Mesendoderm (in vitro differentiated cells): ENCODE data around the gene PADI1.

Experiments
- DNase-seq: peaks from one replicate; pipeline ENCODE4 v3.0.0; 2013
- H2AK5ac ChIP-seq: 2 replicates; pipeline ENCODE4 v1.6.1; 2013; ENCODE audit warnings: low read length, inconsistent platforms
- H2BK120ac ChIP-seq: 2 replicates; pipeline ENCODE4 v1.6.1; 2013; ENCODE audit warnings: low read depth, mild to moderate bottlenecking, low read length, moderate library complexity, mixed read lengths
- H2BK15ac ChIP-seq: replicated peaks from 2 replicates; pipeline ENCODE4 v1.6.1; 2013; ENCODE audit warnings: low read depth, mild to moderate bottlenecking, moderate library complexity
- H2BK5ac ChIP-seq: 2 replicates; pipeline ENCODE4 v1.6.1; 2013; ENCODE audit warnings: low read length, inconsistent platforms
- H3K18ac ChIP-seq: 2 replicates; pipeline ENCODE4 v1.6.1; 2013; ENCODE audit warnings: mild to moderate bottlenecking, low read length, mixed read lengths
- H3K23ac ChIP-seq: one replicate; pipeline ENCODE4 v1.6.1; 2013; ENCODE audit warnings: low read length
- H3K27ac ChIP-seq: 2 replicates; pipeline ENCODE4 v1.5.1; 2013; ENCODE audit warnings: low read depth, mild to moderate bottlenecking, inconsistent platforms, low read length, moderate library complexity
- H3K27me3 ChIP-seq: 2 replicates; pipeline ENCODE4 v1.6.1; 2013; ENCODE audit warnings: low read length, control low read depth, mild to moderate bottlenecking, inconsistent platforms; ENCODE audit not compliant: insufficient read depth, poor library complexity
- H3K36me3 ChIP-seq: 2 replicates; pipeline ENCODE4 v1.6.1; 2013; ENCODE audit warnings: low read length, inconsistent platforms; ENCODE audit not compliant: control insufficient read depth, insufficient read depth
- H3K4ac ChIP-seq: one replicate; pipeline ENCODE4 v1.6.1; 2013; ENCODE audit warnings: low read depth, mild to moderate bottlenecking, low read length, moderate library complexity
- H3K4me1 ChIP-seq: 2 replicates; pipeline ENCODE4 v1.6.1; 2013; ENCODE audit warnings: low read depth, low read length, inconsistent platforms; ENCODE audit not compliant: control insufficient read depth
- H3K4me2 ChIP-seq: 2 replicates; pipeline ENCODE4 v1.6.1; 2013; ENCODE audit warnings: low read length
- H3K4me3 ChIP-seq: 2 replicates; pipeline ENCODE4 v1.5.1; 2013; ENCODE audit warnings: mild to moderate bottlenecking, low read length
- H3K56ac ChIP-seq: one replicate; pipeline ENCODE4 v1.6.1; 2013; ENCODE audit warnings: low read length
- H3K79me1 ChIP-seq: 2 replicates; pipeline ENCODE4 v1.6.1; 2013; ENCODE audit warnings: low read length, inconsistent platforms
- H3K79me2 ChIP-seq: 2 replicates; pipeline ENCODE4 v1.6.1; 2013; ENCODE audit warnings: mild to moderate bottlenecking, low read length; ENCODE audit not compliant: control insufficient read depth, insufficient read depth
- H3K9ac ChIP-seq: 2 replicates; pipeline ENCODE4 v1.6.1; 2013; ENCODE audit warnings: low read length, inconsistent platforms
- H4K5ac ChIP-seq: one replicate; pipeline ENCODE4 v1.6.1; 2013; ENCODE audit warnings: low read length
- H4K8ac ChIP-seq: one replicate; pipeline ENCODE4 v1.6.1; 2013; ENCODE audit warnings: low read depth, mild to moderate bottlenecking, control low read depth, low read length, moderate library complexity
- WGBS: extraction: QIAGEN DNeasy Blood & Tissue Kit; methylation state at CpG from one replicate; pipeline ENCODE4 v1.1.7; 2013; ENCODE audit warnings: low lambda C conversion rate, missing lambda C conversion rate; ENCODE audit not compliant: insufficient coverage; ENCODE audit errors: extremely low coverage; 5-methylcytosine and 5-hydroxymethylcytosine counted together

Gene PADI1

GRCh38 chr1:17208546-17208945 lies 3.6 kb downstream of the PADI1 start:
- Histone ChIP-seq H3K4me3 (no peak overlapping the region), H3K79me2 (no peaks in the 10 kb centered on the region), H3K79me1 (no peaks in the 10 kb centered on the region), H2BK120ac (no peak overlapping the region), H3K56ac (no peak overlapping the region), H3K27ac (peak overlapping the region; percentile 16), H2AK5ac (no peak overlapping the region), H2BK15ac (no peak overlapping the region), H3K36me3 (no peaks in the 10 kb centered on the region), H3K18ac (no peak overlapping the region), H2BK5ac (no peak overlapping the region), H3K4me1 (no peaks in the 10 kb centered on the region), H3K4ac (no peak overlapping the region), H3K23ac (no peak overlapping the region), H3K27me3 (no peaks in the 10 kb centered on the region), H4K8ac (no peak overlapping the region), H3K4me2 (no peak overlapping the region), H4K5ac (no peak overlapping the region), H3K9ac (no peak overlapping the region)
- WGBS, result no CpG with 5 or more reads among the region's 3 CpGs
- DNase-seq, result no peak

- Histone ChIP-seq H3K27me3 (no peaks in the 10 kb centered on the region), H2BK120ac (no peak overlapping the region), H4K8ac (no peak overlapping the region), H3K4ac (no peak overlapping the region), H2AK5ac (no peak overlapping the region), H3K36me3 (no peaks in the 10 kb centered on the region), H3K23ac (no peak overlapping the region), H3K4me1 (no peaks in the 10 kb centered on the region), H3K9ac (no peak overlapping the region), H3K4me3 (no peak overlapping the region), H3K79me1 (no peaks in the 10 kb centered on the region), H3K4me2 (no peak overlapping the region), H2BK15ac (no peak overlapping the region), H3K56ac (no peak overlapping the region), H2BK5ac (no peak overlapping the region), H3K27ac (no peak overlapping the region), H4K5ac (no peak overlapping the region), H3K18ac (no peak overlapping the region), H3K79me2 (no peaks in the 10 kb centered on the region)
- WGBS, result no CpG with 5 or more reads among the region's 5 CpGs
- peak; percentile 30 for DNase-seq
These were observed 4.5 kb downstream of the PADI1 start for GRCh38 chr1:17209430-17209829.

GRCh38 chr1:17210176-17210575 lies 5.2 kb downstream of the PADI1 start:
- H3K27ac ChIP-seq, result no peak overlapping the region
- no peak overlapping the region for H4K8ac ChIP-seq
- H3K4me3 ChIP-seq, result no peak overlapping the region
- no peak overlapping the region for H2AK5ac ChIP-seq
- no peaks in the 10 kb centered on the region for H3K4me1 ChIP-seq
- no peak overlapping the region for H4K5ac ChIP-seq
- no peak overlapping the region for H3K18ac ChIP-seq
- peak; percentile 41 for DNase-seq
- no peak overlapping the region for H3K4me2 ChIP-seq
- H3K56ac ChIP-seq, result no peak overlapping the region
- no peaks in the 10 kb centered on the region for H3K79me2 ChIP-seq
- H3K9ac ChIP-seq, result no peak overlapping the region
- H3K23ac ChIP-seq, result no peak overlapping the region
- H3K4ac ChIP-seq, result no peak overlapping the region
- no peak overlapping the region for H2BK120ac ChIP-seq
- H2BK5ac ChIP-seq, result no peak overlapping the region
- no peaks in the 10 kb centered on the region for H3K27me3 ChIP-seq
- no peaks in the 10 kb centered on the region for H3K79me1 ChIP-seq
- H2BK15ac ChIP-seq, result no peak overlapping the region
- no peaks in the 10 kb centered on the region for H3K36me3 ChIP-seq
- no CpG with 5 or more reads among the region's 8 CpGs for WGBS

GRCh38 chr1:17211377-17211776 lies 6.4 kb downstream of the PADI1 start:
- H3K79me2 ChIP-seq, result no peaks in the 10 kb centered on the region
- no peak overlapping the region for H4K5ac ChIP-seq
- H3K4me1 ChIP-seq, result no peaks in the 10 kb centered on the region
- H2BK5ac ChIP-seq, result no peak overlapping the region
- H3K18ac ChIP-seq, result no peak overlapping the region
- no peak overlapping the region for H3K9ac ChIP-seq
- no peak overlapping the region for H3K23ac ChIP-seq
- H3K27ac ChIP-seq, result no peak overlapping the region
- H3K4me2 ChIP-seq, result no peak overlapping the region
- H3K4ac ChIP-seq, result no peak overlapping the region
- H3K27me3 ChIP-seq, result no peaks in the 10 kb centered on the region
- H2BK120ac ChIP-seq, result no peak overlapping the region
- no peak for DNase-seq
- H3K56ac ChIP-seq, result no peak overlapping the region
- H3K79me1 ChIP-seq, result no peaks in the 10 kb centered on the region
- H4K8ac ChIP-seq, result no peak overlapping the region
- H3K36me3 ChIP-seq, result no peaks in the 10 kb centered on the region
- H3K4me3 ChIP-seq, result no peak overlapping the region
- H2BK15ac ChIP-seq, result no peak overlapping the region
- no CpG with 5 or more reads among the region's 5 CpGs for WGBS
- H2AK5ac ChIP-seq, result no peak overlapping the region

GRCh38 chr1:17212009-17212408 lies 7.1 kb downstream of the PADI1 start:
- DNase-seq, result no peak
- Histone ChIP-seq H3K9ac (no peak overlapping the region), H4K5ac (no peak overlapping the region), H3K18ac (no peak overlapping the region), H3K23ac (no peak overlapping the region), H3K36me3 (no peaks in the 10 kb centered on the region), H3K4me1 (no peaks in the 10 kb centered on the region), H3K4ac (no peak overlapping the region), H2BK5ac (no peak overlapping the region), H3K4me3 (no peak overlapping the region), H3K4me2 (no peak overlapping the region), H2BK120ac (no peak overlapping the region), H3K79me2 (no peaks in the 10 kb centered on the region), H3K56ac (no peak overlapping the region), H3K79me1 (no peaks in the 10 kb centered on the region), H2AK5ac (no peak overlapping the region), H3K27ac (no peak overlapping the region), H2BK15ac (no peak overlapping the region), H4K8ac (no peak overlapping the region), H3K27me3 (no peaks in the 10 kb centered on the region)
- no CpG with 5 or more reads among the region's 10 CpGs for WGBS

GRCh38 chr1:17212487-17213121 lies 7.7 kb downstream of the PADI1 start:
- no peak overlapping the region for H3K27ac ChIP-seq

More at GRCh38 chr1:17212487-17213121, 7.7 kb downstream of the PADI1 start:
- Histone ChIP-seq H3K23ac (no peak overlapping the region), H3K4ac (no peak overlapping the region), H3K4me3 (no peak overlapping the region), H3K56ac (no peak overlapping the region), H2AK5ac (no peak overlapping the region), H3K27me3 (no peaks in the 10 kb centered on the region), H3K4me1 (no peaks in the 10 kb centered on the region), H2BK5ac (no peak overlapping the region), H2BK120ac (no peak overlapping the region), H3K18ac (no peak overlapping the region), H3K79me2 (no peaks in the 10 kb centered on the region), H3K36me3 (no peaks in the 10 kb centered on the region), H3K9ac (no peak overlapping the region), H4K5ac (no peak overlapping the region), H3K4me2 (no peak overlapping the region), H2BK15ac (no peak overlapping the region), H3K79me1 (no peaks in the 10 kb centered on the region), H4K8ac (no peak overlapping the region)
- peak; percentile 49 for DNase-seq
- WGBS, result no CpG with 5 or more reads among the region's 13 CpGs
